OCI-M2 (cell line): Measurements from ENCODE around the gene SPATA2.

Experiments
- DNase-seq: peaks from one replicate; lab custom pipeline; 2025; ENCODE audit not compliant: unreplicated experiment; lab: John Stamatoyannopoulos, UW

SPATA2 gene

GRCh38 chr20:49936153-49937026 lies 21.1 kb upstream of the SPATA2 start, which contains the start of gene RNF114:
Gene RNF114 (plus strand): TSS chr20:49936397. CDS start chr20:49936413, 16 bp downstream.
- peak; percentile 57 for DNase-seq

DNA sequence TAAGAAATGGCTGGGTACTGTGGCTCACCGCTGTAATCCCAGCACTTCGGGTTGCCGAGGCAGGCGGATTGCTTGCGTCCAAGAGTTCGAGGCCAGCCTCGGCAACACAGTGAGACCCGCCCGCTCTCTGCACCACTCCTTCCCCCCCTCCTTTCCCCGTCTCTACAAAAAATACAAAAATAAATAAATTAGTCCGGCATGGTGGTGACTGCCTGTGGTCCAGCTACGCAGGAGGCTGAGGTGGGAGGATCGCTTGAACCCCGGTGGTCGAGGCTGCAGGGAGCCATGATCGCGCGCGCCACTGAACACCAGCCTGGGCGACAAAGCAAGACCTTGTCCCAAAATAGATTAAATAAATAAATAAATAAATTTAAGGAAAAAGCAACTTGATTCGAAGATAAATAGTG lies 20.4 kb upstream of the SPATA2 start:
- DNase-seq = no peak

DNA sequence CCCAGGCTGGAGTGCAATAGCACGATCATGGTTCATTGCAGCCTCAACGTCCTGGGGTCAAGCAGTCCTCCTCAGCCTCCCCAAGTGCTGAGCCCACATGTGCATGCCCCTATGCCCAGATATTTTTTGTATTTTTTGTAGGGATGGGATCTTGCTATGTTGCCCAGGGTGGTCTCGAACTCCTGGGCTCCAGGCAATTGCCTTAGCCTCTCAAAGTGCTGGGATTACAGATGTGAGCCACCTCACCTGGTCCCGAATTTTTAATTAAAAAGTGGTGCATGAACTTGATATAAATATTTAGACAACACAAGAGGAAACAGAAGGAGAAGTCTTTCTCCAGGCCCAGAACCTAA lies 13.8 kb upstream of the SPATA2 start:
- no peak for DNase-seq

DNA sequence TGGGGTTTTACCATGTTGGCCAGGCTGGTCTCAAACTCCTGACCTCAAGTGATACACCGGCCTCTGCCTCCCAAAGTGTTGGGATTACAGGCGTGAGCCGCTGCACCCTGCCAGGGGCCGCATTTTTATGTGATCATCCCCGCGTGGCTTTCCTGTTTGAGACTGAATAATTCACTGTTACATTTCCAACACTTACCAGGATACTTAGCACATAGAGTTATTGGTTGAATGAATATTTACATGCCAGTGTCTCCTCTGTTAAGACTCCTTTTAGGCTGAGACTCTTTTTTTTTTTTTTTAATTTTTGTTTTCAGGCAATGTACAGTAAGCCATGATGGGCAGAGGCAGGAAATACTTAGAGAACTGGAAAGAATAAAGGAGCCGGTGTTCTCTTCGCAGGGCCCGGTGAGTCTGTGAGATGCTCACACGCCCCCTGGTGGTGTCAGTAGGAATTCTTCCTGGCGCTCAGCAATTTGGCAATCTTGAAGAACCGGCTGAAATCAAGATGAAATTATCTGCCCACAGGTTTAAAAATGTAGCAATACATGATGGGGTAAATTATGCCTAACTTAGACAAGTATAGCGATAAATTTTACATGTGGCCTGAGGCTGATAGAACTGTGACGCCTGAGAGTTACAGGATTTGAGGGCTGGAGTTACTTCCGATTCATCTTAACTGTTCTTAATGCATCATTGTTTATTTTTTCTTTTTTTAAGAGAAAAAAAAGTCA lies 13.2 kb upstream of the SPATA2 start:
- peak; percentile 38 for DNase-seq

DNA sequence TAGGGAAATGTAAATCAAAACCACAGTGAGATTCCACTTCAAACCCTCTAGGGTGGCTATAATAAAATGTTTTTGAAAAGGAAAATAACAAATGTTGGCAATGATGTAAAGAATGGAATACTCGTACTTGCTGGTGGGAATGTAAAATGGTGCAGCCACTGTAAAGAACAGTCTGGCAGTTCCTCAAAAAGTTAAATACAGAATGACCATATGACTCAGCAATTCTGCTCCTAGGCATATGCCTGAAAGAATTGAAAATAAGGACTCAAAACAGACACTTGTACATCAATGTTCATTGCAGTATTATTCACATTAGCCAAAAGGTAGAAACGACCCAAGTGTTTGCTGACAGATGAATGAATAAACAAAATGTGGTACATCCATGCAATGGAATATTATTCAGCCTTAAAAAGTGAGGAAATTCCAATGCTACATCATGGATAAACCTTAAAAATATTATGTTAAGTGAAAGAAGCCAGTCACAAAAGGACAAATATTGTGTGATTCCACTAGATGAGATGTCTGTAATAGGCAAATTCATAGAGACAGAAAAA lies 10.6 kb upstream of the SPATA2 start:
- DNase-seq = no peak

DNA sequence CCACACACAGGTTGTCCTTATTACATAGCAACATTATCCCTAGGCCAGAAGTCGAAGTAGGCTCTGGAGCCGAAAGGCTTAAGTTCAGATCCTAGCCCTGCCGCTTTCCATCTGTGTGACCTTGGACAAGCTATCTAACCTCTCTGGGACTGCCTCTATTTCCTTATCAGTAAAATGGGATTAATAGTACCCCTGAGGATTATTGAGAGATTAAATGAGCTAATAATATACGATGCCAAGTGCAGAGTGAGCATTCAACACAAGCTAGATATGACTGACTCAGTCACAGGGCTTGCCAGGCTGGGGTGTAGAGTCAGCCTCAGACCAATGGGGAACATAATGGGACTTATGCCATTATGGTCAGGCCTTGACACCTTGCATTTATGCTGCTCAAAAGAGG lies 8.9 kb upstream of the SPATA2 start:
- no peak for DNase-seq

- no peak for DNase-seq
Observed at GRCh38 chr20:49919461-49919860, 4.1 kb upstream of the SPATA2 start.

DNA sequence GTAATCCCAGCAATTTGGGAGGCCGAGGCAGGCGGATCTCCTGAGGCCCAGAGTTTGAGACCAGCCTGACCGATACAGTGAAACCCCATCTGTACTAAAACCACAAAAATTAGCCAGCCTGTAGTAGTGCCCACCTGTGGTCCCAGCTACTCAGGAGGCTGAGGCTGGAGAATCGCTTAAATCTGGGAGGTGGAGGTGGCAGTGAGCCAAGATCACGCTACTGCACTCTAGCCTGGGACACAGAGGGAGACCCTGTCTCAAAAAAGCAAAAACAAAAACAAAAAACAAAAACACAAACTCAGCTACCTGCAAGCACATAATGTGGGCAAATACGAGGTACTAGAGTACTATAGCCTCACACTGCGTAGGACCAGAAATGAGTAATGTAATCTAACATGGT lies 3.7 kb upstream of the SPATA2 start:
- DNase-seq = no peak

DNA sequence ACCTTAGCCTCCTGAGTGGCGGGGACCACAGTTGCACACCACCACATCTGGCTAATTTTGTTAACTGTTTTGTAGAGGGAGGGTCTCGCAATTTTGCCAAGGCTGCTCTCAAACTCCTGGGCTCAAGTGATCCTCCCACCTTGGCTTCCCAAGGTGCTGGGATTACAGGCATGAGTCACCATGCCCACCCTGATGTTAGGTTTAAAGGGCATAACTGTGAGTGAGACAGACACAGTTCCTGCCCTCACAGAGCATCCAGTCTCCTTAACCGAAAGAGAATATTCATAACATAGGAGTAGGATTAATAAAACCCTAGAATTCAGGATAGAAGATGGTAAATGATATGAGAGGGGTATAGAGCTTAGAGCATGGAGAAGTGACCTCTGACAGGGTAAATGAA lies 3.1 kb upstream of the SPATA2 start:
- DNase-seq = no peak

GRCh38 chr20:49916146-49917002 lies 1.0 kb upstream of the SPATA2 start:
- DNase-seq = no peak

GRCh38 chr20:49915118-49915379 lies 280 bp downstream of the SPATA2 start:
- no peak for DNase-seq

DNA sequence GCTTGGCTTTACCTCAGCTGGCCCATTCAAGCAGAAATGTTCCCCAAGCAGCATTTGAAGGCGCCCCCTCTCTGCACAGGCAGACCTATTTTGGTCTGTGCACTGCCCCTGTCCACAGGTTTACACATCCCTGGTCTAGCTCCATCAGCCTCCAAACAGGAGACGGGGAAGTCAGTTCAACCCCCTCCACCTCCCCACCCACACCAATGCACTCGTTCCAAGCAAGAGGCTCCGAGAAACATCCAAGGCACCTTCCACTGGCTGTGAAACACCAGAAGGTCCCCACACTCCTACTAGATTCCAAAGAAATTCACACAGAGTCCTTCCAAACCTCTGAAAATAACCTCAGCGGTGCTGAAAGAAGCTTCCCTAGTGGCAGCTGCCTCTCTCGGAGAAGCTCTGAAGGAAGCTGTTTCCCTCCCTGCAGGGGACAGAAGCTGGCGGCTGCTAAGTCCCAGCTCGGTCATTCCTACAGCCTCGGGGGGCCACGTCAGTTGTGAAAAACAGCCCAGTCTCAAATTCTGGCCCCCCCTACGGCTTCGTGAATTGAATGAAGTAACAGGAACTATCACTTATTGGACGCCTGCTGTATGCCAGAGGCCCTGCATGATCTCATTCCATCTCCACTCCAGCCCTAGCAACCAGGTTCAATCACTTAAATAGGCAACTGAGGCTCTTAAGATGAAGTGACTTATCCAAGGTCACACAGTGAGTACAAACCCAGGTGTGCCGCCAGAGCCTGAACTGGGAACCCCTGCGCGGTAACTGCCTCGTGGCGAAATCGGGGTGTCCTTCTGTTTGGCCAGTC lies 815 bp downstream of the SPATA2 start:
- no peak for DNase-seq

GRCh38 chr20:49913399-49914047 lies 1.8 kb downstream of the SPATA2 start:
- DNase-seq = no peak

DNA sequence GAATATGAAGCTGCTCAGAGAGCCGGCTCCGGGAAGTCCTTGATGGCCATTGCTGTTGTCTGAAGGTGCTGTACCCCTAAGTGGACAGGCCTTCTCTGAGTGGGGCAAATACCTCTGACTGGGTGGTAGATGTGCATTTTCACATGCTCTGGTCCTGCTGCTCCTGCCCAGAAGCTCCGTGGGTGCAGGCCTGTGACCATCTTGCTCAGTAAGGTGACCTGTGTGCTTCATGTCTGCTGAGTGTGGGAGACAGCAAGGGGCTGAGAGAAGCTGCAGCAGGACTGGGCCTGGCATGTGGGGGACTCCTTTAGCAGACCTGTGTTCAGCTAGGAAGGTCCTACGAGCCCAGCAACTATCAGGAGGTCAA lies 5.0 kb downstream of the SPATA2 start:
- no peak for DNase-seq

DNA sequence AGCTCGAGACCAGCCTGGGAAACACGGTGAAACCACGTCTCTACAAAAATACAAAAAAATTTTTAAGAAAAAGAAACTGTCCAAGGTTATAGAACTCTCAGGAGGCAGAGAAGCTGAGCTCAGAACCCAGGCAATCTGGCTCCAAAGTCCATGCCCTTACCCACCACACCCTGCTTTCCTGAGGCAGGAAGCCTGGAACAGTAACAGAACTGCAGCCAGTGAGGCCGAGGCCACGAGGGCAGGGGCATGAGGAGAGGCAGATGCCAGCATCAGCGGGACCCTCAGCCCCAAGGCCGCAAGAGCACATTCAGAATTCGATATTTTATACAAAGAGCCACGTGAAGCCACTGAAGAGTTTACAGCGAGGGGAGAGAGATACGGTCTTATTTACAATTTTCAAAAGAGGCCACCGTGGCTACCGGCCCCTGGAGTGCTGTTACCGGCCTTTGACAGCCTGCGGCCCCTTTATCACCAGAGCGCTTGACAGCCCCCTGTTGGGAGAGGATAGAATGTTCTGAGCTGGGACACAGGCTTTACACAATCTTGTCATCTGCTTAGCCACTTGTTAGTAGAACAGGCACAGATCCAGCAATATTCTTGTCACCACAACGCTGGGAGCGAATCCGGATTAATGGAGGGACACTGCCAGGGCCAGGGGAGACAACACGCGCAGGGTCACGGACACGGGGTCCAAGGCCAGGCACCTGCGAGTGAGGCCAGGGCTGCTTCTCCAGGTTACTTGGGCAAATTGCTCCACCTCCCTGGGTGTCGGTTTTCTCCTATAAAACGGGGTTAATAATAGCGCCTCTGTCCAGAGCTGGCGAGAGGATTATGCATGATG lies 5.6 kb downstream of the SPATA2 start:
- DNase-seq = no peak

DNA sequence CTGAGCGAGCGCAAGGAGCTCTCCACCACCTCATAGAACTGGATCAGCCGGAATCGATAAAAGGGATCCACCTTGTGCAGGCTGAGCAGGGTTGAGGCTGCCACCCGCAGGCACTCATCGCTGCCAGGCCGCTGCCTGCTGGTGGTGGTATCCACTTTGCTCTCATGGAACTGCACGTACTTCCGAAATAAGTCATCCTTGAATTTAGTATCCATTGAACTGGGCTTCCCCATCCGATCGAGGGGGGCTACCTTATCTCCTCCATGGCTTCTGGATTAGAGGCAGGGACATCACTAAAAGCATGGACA lies 7.1 kb downstream of the SPATA2 start:
- no peak for DNase-seq

GRCh38 chr20:49907405-49908257 lies 7.7 kb downstream of the SPATA2 start:
- DNase-seq = no peak

- no peak for DNase-seq
Observed at GRCh38 chr20:49906615-49907154, 8.6 kb downstream of the SPATA2 start.
